Islet precursor cell (in vitro differentiated cells): ENCODE measurements around the gene FGFR4.

Experiments used
- DNase-seq: peaks from one replicate; pipeline ENCODE4 v3.0.0-alpha.2; 2018

Gene FGFR4

GRCh38 chr5:177132136-177133095, 45.7 kb downstream of the FGFR4 start:
- DNase-seq: peak; percentile 84

- peak; percentile 94 for DNase-seq
Measured at GRCh38 chr5:177133096-177133852, 46.6 kb downstream of the FGFR4 start, which contains the start of gene NSD1. NSD1 (plus strand) TSS chr5:177133773; CDS start chr5:177135104, 1,331 bp downstream.

- peak; percentile 83 for DNase-seq
Measured at GRCh38 chr5:177133853-177134696, 47.4 kb downstream of the FGFR4 start.

GRCh38 chr5:177134697-177135225, 48.0 kb downstream of the FGFR4 start:
- DNase-seq: no peak

- no peak for DNase-seq
Measured at GRCh38 chr5:177140312-177140711, 53.6 kb downstream of the FGFR4 start.

- no peak for DNase-seq
Measured at GRCh38 chr5:177141496-177141895, 54.8 kb downstream of the FGFR4 start.

- no peak for DNase-seq
Measured at GRCh38 chr5:177142098-177142611, 55.4 kb downstream of the FGFR4 start.

- DNase-seq: no peak
Measured at GRCh38 chr5:177142778-177143177, 56.1 kb downstream of the FGFR4 start.

- DNase-seq: no peak
Measured at GRCh38 chr5:177146891-177147638, 60.4 kb downstream of the FGFR4 start.
